ENCODE data around the gene B3GALT4. TPM values are rescaled to one million over a fixed set of nuclear protein-coding genes. Genes with fewer than 3 reads are reported as not detected.

The B3GALT4 gene
- total and polyA plus RNA-seq, 12 donors = 2.6 to 23.7 (median 13.7) TPM

GRCh38 chr6:33306356-33306755 lies 29.4 kb downstream of the B3GALT4 start:
- TF ChIP-seq CTCF (IDR thresholded peaks at IDR 0.05) = no peak
- TF ChIP-seq POLR2A (IDR thresholded peaks at IDR 0.05) = no peak
- 83 to 92% (median 88%) methylated on average over 4 of the region's 4 CpGs for WGBS, 4 donors
- Histone ChIP-seq H3K4me3 (no peak overlapping the region), H3K4me1 (replicated peaks in 1 of 2) (peaks cover 3 to 18% of the 10 kb centered on the region in 2 donors), H3K27me3 (no peaks in the 10 kb centered on the region), H3K27ac (peak overlapping the region in 1 of 5 donors; percentile 10), H3K9me3 (replicated peaks in 1 of 3) (no peaks in the 10 kb centered on the region), H3K36me3 (replicated peaks in 1 of 2) (peaks cover 0 to 62% of the 10 kb centered on the region in 2 donors)
- intact Hi-C loops (cut with DNase I) = no loop called here
- no peak for DNase-seq

GRCh38 chr6:33312361-33313104 lies 35.6 kb downstream of the B3GALT4 start:
- TF ChIP-seq POLR2A (IDR thresholded peaks at IDR 0.05) = peak in 1 of 2 donors; percentile 63
- no peak for TF ChIP-seq CTCF (IDR thresholded peaks at IDR 0.05)
- intact Hi-C loops (cut with DNase I) = no loop called here
- peak overlapping the region; percentile 80 to 99 (median 95) for H3K27ac ChIP-seq
- WGBS, 4 donors = 2 to 6% (median 5%) methylated on average over 11 to 29 of the region's 29 CpGs
- DNase-seq = peak; percentile 85 to 95 (median 94)
- peaks cover 0 to 21% of the 10 kb centered on the region in 2 donors for H3K36me3 ChIP-seq (replicated peaks in 1 of 2)
- no peaks in the 10 kb centered on the region for H3K9me3 ChIP-seq (replicated peaks in 1 of 3)
- peaks cover 29 to 45% of the 10 kb centered on the region in 2 donors for H3K4me1 ChIP-seq (replicated peaks in 1 of 2)
- peak overlapping the region; percentile 57 to 99 (median 96) for H3K4me3 ChIP-seq
- H3K27me3 ChIP-seq = no peaks in the 10 kb centered on the region

GRCh38 chr6:33313105-33313708 lies 36.3 kb downstream of the B3GALT4 start:
- Histone ChIP-seq H3K27ac (peak overlapping the region; percentile 80 to 99 (median 95)), H3K4me1 (replicated peaks in 1 of 2) (peaks cover 29 to 48% of the 10 kb centered on the region in 2 donors), H3K27me3 (no peaks in the 10 kb centered on the region), H3K36me3 (replicated peaks in 1 of 2) (peaks cover 0 to 21% of the 10 kb centered on the region in 2 donors), H3K9me3 (replicated peaks in 1 of 3) (no peaks in the 10 kb centered on the region), H3K4me3 (peak overlapping the region; percentile 57 to 99 (median 96))
- peak; percentile 48 to 76 (median 57) for DNase-seq
- no peak for TF ChIP-seq CTCF (IDR thresholded peaks at IDR 0.05)
- no peak for TF ChIP-seq POLR2A (IDR thresholded peaks at IDR 0.05)
- intact Hi-C loops (cut with DNase I) = no loop called here
- 0 to 1% (median 1%) methylated on average over 17 to 33 of the region's 33 CpGs for WGBS, 4 donors

GRCh38 chr6:33313709-33314514 lies 37.0 kb downstream of the B3GALT4 start, which contains the start of gene TAPBP:
Gene TAPBP, minus strand, starts transcription at chr6:33314078. Its CDS starts 37 bp downstream, at chr6:33314041.
- WGBS, 4 donors = 0% methylated on average over 32 to 47 of the region's 47 CpGs
- TF ChIP-seq CTCF (IDR thresholded peaks at IDR 0.05) (no peak), POLR2A (IDR thresholded peaks at IDR 0.05) (peak; percentile 47 to 49)
- H3K9me3 ChIP-seq (replicated peaks in 1 of 3) = no peaks in the 10 kb centered on the region
- peaks cover 36 to 55% of the 10 kb centered on the region in 2 donors for H3K4me1 ChIP-seq (replicated peaks in 1 of 2)
- peak within 1 kb of the TSS; percentile 80 to 99 (median 95) for H3K27ac ChIP-seq
- H3K4me3 ChIP-seq = peak within 1 kb of the TSS; percentile 57 to 99 (median 96)
- DNase-seq = peak; percentile 61 to 80 (median 70)
- peaks cover 0 to 26% of the 10 kb centered on the region in 2 donors for H3K36me3 ChIP-seq (replicated peaks in 1 of 2)
- intact Hi-C loops (cut with DNase I) = no loop called here
- no peaks in the 10 kb centered on the region for H3K27me3 ChIP-seq

All from adrenal gland (tissue), 12 donors.